ENCODE results near the gene NAV2.

NAV2 gene

GRCh38 chr11:19763330-19763729, 50.7 kb downstream of the NAV2 start:
- DNase-seq (ENCODE audit: extremely low read depth, low read depth): no peak
- no peak for TF ChIP-seq CTCF (IDR thresholded peaks at IDR 0.05; ENCODE audit: low read depth, low read length)

- DNase-seq (ENCODE audit: extremely low read depth, low read depth): no peak
- no peak for TF ChIP-seq CTCF (IDR thresholded peaks at IDR 0.05; ENCODE audit: low read depth, low read length)
These were observed 53.6 kb downstream of the NAV2 start for GRCh38 chr11:19766206-19766605.

GRCh38 chr11:19766810-19767209, 54.2 kb downstream of the NAV2 start:
- TF ChIP-seq CTCF (IDR thresholded peaks at IDR 0.05; ENCODE audit: low read depth, low read length): no peak
- DNase-seq (ENCODE audit: extremely low read depth, low read depth): no peak

DNA sequence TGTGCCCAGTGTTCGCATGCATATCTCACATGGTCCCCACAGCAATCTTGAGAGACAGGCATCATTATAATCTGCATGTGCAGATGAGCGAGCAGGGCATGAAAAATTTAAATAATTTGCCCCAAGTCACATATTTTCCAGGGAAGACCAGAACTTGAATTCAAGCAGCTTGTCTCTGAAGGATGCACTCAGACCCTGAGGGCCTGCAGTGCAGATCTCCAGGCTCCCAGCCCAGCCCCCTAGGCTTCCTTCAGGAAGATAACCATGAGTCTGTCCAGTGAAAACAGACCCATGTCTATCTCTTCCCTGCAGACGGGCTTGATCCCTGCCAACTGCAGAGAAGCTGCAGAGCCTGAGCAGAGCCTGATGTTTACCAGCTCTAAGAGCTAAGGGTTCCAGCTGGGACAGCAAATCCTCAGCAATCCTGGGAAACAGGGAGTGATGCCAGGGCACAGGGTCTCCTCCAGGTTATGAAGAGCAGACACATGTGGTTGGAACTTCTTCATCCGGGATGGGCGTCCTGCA, 55.1 kb downstream of the NAV2 start:
- DNase-seq (ENCODE audit: extremely low read depth, low read depth): no peak
- no peak for TF ChIP-seq CTCF (IDR thresholded peaks at IDR 0.05; ENCODE audit: low read depth, low read length)

DNA sequence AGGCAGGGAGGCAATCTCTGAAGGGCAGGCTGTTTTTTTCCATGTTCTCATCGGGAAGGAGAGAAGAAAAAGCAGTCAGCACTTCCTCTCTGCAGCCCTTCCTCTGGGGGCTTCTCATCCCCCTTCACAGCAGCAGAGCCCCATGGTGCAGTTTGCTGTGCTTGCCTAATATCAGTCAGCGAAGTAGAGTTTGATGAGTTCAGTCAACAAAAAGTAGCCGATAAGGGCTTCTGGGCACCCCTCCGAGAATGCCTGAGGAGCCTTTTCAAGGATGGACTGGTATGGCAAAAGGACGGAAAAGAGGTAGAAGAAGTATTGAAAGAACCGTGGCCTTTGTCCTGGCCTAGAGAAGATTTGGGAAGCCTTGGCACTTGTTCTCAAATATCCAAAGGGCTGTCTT, 55.6 kb downstream of the NAV2 start:
- TF ChIP-seq CTCF (IDR thresholded peaks at IDR 0.05; ENCODE audit: low read depth, low read length): no peak
- no peak for DNase-seq (ENCODE audit: extremely low read depth, low read depth)

- no peak for DNase-seq (ENCODE audit: extremely low read depth, low read depth)
- no peak for TF ChIP-seq CTCF (IDR thresholded peaks at IDR 0.05; ENCODE audit: low read depth, low read length)
These were observed 56.2 kb downstream of the NAV2 start for GRCh38 chr11:19768815-19769214.

DNA sequence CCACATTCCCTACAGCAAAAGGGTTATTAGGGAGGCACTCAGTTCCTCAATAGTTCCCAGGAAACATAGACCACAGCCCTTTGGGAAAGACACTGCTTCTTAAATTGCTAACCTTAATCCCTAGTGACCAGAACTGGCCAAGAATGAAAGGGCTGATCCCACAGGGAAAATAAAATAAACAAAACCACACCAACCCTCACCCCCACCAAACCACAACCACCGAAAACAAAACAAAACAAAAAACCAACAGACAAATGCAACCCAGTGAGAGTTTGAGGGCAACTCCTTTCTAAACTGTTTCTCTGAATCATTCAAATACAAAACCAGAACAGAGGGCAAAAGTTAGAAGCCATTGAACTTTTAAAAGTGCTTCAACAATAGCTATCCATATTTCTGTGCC, 57.2 kb downstream of the NAV2 start:
- TF ChIP-seq CTCF (IDR thresholded peaks at IDR 0.05; ENCODE audit: low read depth, low read length): no peak
- peak; percentile 43 for DNase-seq (ENCODE audit: extremely low read depth, low read depth)

All from AG09319 (cell line).